Ascending aorta (tissue), 2 donors: ENCODE measurements around the gene TAF7. TPM values are rescaled to one million over a fixed set of nuclear protein-coding genes. Genes with fewer than 3 reads are reported as not detected.

Experiments
- DNase-seq, 2 donors: peaks; one replicate each; pipeline ENCODE4 v3.0.0-alpha.2; 2019; ENCODE audit warnings: low spot score in 2 of 2
- H3K27ac ChIP-seq, 2 donors: fragments of 200-600 bp; sonication (generic); one replicate each; pipeline ENCODE4 v1.5.1; 2016 to 2017; ENCODE audit warnings: mild to moderate bottlenecking in 1 of 2
- H3K27me3 ChIP-seq: fragments of 200-600 bp; sonication (generic); one replicate; pipeline ENCODE4 v1.5.1; 2017
- H3K36me3 ChIP-seq, 2 donors: fragments of 200-600 bp; sonication (generic); one replicate each; pipeline ENCODE4 v1.5.1; 2016
- H3K4me1 ChIP-seq, 2 donors: fragments of 200-600 bp; sonication (generic); one replicate each; pipeline ENCODE4 v1.5.1; 2016 to 2017; ENCODE audit warnings: mild to moderate bottlenecking in 1 of 2
- H3K4me3 ChIP-seq, 2 donors: fragments of 200-600 bp; sonication (generic); one replicate each; pipeline ENCODE4 v1.5.1; 2016 to 2017; ENCODE audit warnings: mild to moderate bottlenecking in 1 of 2
- H3K9me3 ChIP-seq, 2 donors: fragments of 200-600 bp; sonication (generic); one replicate each; pipeline ENCODE4 v1.5.1; 2016
- intact Hi-C: fragments of 100-400 bp; cut with DNase I; formaldehyde crosslinking; loops from one replicate; pipeline ENCODE4 v1.15.1; 2023
- total RNA-seq: library from RNA; depleted of rRNA; stranded (reverse); fragments of >200 nt; gene quantifications from one replicate; pipeline ENCODE4 v1.1.0, GENCODE V29; 2016
- TF ChIP-seq, protein P1 (sequence below), 3 experiments: fragments of 200-600 bp in 2 of 3; fragments of 450-650 bp in 1 of 3; sonication (generic) in 2 of 3; IDR thresholded peaks; one replicate each; pipeline ENCODE4 v1.5.1; 2016 to 2019; ENCODE audit warnings: antibody characterized with exemption in 3 of 3, mild to moderate bottlenecking in 1 of 3, moderate library complexity in 1 of 3

The TAF7 gene
- total RNA-seq, 1 donor from 2014 or later, result 30.1 TPM

DNA sequence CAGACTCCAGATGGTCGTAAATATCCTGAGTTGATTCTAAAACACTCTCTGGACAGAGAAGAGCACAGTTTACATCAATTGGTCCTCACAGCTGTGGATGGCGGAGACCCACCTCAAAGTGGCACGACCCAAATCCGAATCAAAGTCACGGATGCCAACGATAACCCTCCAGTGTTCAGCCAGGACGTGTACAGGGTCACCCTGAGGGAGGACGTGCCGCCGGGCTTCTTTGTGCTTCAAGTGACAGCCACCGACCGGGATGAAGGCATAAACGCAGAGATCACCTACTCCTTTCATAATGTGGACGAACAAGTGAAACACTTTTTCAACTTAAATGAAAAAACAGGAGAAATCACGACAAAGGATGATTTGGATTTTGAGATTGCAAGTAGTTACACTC is 40.1 kb upstream of the TAF7 start:
- peak overlapping the region in 1 of 2 donors; percentile 25 for H3K4me3 ChIP-seq
- peaks cover 96 to 97% of the 10 kb centered on the region in 2 donors for H3K9me3 ChIP-seq

DNA sequence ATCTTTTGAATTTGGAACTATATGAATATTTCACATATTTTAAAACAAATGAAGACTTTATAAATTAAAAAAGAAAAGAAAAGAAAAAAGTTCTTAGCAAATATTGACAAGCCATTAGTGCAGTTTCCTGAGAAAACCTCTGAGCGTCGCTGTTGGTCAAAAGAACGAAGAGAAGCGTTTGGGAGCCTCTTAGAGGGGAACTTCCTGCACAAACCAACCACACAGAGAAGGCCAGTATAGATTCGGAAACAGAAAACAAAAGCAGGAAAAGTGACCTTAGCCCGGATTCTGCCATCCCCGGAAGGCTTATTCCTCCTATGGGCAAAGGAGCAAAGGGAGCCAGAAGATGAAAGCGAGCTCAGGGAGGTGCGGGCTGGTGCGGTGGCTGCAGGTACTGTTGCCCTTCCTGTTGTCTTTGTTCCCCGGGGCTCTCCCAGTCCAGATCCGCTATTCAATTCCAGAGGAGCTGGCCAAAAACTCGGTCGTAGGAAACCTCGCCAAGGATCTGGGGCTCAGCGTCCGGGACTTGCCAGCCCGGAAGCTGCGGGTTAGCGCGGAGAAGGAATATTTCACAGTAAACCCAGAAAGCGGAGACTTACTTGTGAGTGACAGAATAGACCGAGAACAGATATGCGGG is 39.3 kb upstream of the TAF7 start, which contains the start of gene PCDHGB2:
Gene PCDHGB2 (plus strand): TSS at position 205 of the 637 bp plus-strand sequence. CDS start 142 bp downstream, at position 347.
- no peaks in the 10 kb centered on the region for H3K27me3 ChIP-seq
- no peaks in the 10 kb centered on the region for H3K4me1 ChIP-seq
- H3K4me3 ChIP-seq, result peak within 1 kb of the TSS; percentile 18 to 25
- peaks cover 0 to 3% of the 10 kb centered on the region in 2 donors for H3K36me3 ChIP-seq
- H3K9me3 ChIP-seq, result peaks cover 96 to 97% of the 10 kb centered on the region in 2 donors
- TF ChIP-seq, protein P1, sequence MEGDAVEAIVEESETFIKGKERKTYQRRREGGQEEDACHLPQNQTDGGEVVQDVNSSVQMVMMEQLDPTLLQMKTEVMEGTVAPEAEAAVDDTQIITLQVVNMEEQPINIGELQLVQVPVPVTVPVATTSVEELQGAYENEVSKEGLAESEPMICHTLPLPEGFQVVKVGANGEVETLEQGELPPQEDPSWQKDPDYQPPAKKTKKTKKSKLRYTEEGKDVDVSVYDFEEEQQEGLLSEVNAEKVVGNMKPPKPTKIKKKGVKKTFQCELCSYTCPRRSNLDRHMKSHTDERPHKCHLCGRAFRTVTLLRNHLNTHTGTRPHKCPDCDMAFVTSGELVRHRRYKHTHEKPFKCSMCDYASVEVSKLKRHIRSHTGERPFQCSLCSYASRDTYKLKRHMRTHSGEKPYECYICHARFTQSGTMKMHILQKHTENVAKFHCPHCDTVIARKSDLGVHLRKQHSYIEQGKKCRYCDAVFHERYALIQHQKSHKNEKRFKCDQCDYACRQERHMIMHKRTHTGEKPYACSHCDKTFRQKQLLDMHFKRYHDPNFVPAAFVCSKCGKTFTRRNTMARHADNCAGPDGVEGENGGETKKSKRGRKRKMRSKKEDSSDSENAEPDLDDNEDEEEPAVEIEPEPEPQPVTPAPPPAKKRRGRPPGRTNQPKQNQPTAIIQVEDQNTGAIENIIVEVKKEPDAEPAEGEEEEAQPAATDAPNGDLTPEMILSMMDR (IDR thresholded peaks at IDR 0.05), result peak in 1 of 3 experiments; percentile 22
- intact Hi-C loops, result no loop called here
- H3K27ac ChIP-seq, result no peak within 1 kb of the TSS
- DNase-seq, result no peak

More for the DNA sequence above, 40.1 kb upstream of the TAF7 start:
- no peaks in the 10 kb centered on the region for H3K27me3 ChIP-seq
- TF ChIP-seq, protein P1 (IDR thresholded peaks at IDR 0.05), result no peak
- H3K4me1 ChIP-seq, result no peaks in the 10 kb centered on the region
- intact Hi-C loops, result no loop called here
- no peak for DNase-seq
- H3K36me3 ChIP-seq, result no peaks in the 10 kb centered on the region
- H3K27ac ChIP-seq, result no peak overlapping the region

DNA sequence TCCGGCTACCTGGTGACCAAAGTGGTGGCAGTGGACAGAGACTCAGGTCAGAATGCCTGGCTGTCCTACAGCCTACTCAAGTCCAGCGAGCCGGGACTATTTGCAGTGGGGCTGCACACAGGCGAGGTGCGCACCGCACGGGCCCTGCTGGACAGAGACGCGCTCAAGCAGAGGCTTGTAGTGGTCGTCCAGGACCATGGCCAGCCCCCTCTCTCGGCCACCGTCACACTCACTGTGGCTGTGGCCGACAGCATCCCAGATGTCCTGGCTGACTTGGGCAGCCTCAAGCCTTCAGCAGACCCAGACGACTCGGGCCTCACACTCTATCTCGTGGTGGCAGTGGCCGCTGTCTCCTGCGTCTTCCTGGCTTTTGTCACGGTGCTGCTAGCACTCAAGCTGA is 36.4 kb upstream of the TAF7 start:
- Histone ChIP-seq H3K36me3 (peaks cover 0 to 4% of the 10 kb centered on the region in 2 donors), H3K9me3 (peaks cover 82 to 97% of the 10 kb centered on the region in 2 donors), H3K4me3 (no peak overlapping the region), H3K4me1 (no peaks in the 10 kb centered on the region), H3K27ac (no peak overlapping the region), H3K27me3 (no peaks in the 10 kb centered on the region)
- TF ChIP-seq, protein P1 (IDR thresholded peaks at IDR 0.05), result no peak
- no peak for DNase-seq
- intact Hi-C loops, result no loop called here

DNA sequence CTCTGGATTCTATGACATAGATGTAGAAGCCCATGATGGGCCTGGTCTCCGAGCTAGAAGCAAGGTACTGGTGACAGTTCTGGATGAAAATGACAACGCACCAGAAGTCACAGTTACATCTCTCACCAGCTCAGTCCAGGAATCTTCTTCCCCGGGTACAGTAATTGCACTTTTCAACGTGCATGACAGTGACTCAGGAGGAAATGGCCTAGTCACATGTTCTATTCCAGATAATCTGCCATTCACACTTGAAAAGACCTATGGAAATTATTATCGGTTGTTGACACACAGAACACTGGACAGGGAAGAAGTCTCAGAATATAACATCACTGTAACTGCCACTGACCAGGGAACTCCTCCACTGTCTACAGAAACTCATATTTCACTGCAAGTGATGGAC is 35.5 kb upstream of the TAF7 start:
- H3K4me3 ChIP-seq, result no peak overlapping the region
- H3K27ac ChIP-seq, result no peak overlapping the region
- TF ChIP-seq, protein P1 (IDR thresholded peaks at IDR 0.05), result no peak
- DNase-seq, result no peak
- H3K4me1 ChIP-seq, result no peaks in the 10 kb centered on the region
- no peaks in the 10 kb centered on the region for H3K27me3 ChIP-seq
- peaks cover 0 to 4% of the 10 kb centered on the region in 2 donors for H3K36me3 ChIP-seq
- H3K9me3 ChIP-seq, result peaks cover 81 to 99% of the 10 kb centered on the region in 2 donors
- intact Hi-C loops, result no loop called here

DNA sequence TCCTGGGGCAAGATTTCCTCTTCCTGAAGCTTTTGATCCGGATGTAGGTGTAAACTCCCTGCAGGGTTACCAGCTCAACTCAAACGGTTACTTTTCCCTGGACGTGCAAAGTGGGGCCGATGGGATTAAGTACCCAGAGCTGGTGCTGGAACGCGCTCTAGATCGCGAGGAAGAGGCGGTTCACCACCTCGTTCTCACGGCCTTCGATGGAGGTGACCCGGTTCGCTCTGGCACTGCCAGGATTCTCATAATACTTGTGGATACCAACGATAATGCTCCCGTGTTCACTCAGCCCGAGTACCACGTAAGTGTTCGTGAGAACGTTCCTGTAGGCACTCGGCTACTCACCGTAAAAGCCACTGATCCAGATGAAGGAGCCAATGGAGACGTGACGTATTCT is 35.1 kb upstream of the TAF7 start:
- no peak for DNase-seq
- no peak overlapping the region for H3K27ac ChIP-seq
- no peaks in the 10 kb centered on the region for H3K27me3 ChIP-seq
- H3K9me3 ChIP-seq, result peaks cover 81 to 99% of the 10 kb centered on the region in 2 donors
- H3K4me3 ChIP-seq, result peak overlapping the region; percentile 29 to 30
- TF ChIP-seq, protein P1 (IDR thresholded peaks at IDR 0.05), result no peak
- H3K36me3 ChIP-seq, result peaks cover 0 to 4% of the 10 kb centered on the region in 2 donors
- H3K4me1 ChIP-seq, result no peaks in the 10 kb centered on the region
- intact Hi-C loops, result no loop called here
